Choroid plexus epithelial cell (primary cell): Measurements from ENCODE around the gene TAS1R3.
"Not testable (repeated sequence)": the region's sequence is repeated elsewhere in the genome, so short reads cannot be mapped to it uniquely, and the experiment has no call there.

Source experiments
- DNase-seq: peaks from one replicate; pipeline ENCODE4 v3.0.0-alpha.2; 2010; ENCODE audit warnings: low read depth
- H3K4me3 ChIP-seq: 2 replicates; pipeline ENCODE4 v1.5.1; 2011; ENCODE audit warnings: low read depth, mild to moderate bottlenecking, control low read depth, low read length, moderate library complexity
- TF ChIP-seq, protein P1 (sequence below): conservative IDR thresholded peaks from 2 replicates; pipeline ENCODE4 v1.5.1; 2011; ENCODE audit warnings: low read depth, mild to moderate bottlenecking, control low read depth, inconsistent platforms, low read length, moderate library complexity

The TAS1R3 gene

DNA sequence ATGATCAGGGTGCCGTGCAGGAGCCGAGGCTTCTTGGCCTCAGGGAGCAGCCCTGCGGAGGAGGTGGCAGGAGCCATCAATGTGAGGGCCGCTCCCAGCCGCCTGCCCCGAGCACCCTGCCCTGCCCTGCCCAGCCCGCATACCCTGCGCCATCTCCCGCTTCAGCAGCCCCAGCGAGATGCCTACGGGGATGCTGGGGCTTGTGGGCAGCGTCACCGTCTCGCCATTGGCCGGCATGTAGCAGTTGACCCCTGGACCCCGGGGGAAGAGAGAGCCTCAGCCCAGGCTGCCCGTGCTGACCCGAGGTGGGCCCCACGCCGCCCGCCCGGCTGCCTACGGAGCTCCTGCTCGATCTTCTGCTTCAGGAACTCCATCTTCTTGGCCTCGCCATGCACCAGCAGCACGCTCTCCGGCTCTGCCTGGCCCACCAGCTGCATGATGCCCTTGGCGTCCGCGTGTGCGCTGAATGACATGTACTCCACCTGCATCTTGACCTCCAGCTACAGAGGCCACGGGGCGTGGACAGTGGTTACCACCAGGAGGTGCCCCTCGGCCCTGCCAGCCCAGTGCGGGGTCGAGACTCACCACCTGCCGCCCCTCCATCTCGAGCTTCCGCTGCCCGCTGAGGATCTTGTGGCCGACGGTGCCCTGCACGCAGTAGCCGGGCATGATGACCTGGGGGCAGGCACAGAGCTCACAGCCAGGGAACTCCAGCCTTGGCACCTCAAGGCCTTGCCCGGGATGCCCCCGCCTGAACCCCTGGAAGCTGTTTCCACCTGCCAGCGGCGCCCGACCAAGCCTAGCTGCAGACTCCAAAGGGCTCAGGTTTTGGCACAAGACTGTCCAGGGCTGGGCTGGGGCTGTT, 18.4 kb upstream of the TAS1R3 start:
- DNase-seq: no peak
- no peak overlapping the region for H3K4me3 ChIP-seq
- TF ChIP-seq, protein P1, sequence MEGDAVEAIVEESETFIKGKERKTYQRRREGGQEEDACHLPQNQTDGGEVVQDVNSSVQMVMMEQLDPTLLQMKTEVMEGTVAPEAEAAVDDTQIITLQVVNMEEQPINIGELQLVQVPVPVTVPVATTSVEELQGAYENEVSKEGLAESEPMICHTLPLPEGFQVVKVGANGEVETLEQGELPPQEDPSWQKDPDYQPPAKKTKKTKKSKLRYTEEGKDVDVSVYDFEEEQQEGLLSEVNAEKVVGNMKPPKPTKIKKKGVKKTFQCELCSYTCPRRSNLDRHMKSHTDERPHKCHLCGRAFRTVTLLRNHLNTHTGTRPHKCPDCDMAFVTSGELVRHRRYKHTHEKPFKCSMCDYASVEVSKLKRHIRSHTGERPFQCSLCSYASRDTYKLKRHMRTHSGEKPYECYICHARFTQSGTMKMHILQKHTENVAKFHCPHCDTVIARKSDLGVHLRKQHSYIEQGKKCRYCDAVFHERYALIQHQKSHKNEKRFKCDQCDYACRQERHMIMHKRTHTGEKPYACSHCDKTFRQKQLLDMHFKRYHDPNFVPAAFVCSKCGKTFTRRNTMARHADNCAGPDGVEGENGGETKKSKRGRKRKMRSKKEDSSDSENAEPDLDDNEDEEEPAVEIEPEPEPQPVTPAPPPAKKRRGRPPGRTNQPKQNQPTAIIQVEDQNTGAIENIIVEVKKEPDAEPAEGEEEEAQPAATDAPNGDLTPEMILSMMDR: no peak

DNA sequence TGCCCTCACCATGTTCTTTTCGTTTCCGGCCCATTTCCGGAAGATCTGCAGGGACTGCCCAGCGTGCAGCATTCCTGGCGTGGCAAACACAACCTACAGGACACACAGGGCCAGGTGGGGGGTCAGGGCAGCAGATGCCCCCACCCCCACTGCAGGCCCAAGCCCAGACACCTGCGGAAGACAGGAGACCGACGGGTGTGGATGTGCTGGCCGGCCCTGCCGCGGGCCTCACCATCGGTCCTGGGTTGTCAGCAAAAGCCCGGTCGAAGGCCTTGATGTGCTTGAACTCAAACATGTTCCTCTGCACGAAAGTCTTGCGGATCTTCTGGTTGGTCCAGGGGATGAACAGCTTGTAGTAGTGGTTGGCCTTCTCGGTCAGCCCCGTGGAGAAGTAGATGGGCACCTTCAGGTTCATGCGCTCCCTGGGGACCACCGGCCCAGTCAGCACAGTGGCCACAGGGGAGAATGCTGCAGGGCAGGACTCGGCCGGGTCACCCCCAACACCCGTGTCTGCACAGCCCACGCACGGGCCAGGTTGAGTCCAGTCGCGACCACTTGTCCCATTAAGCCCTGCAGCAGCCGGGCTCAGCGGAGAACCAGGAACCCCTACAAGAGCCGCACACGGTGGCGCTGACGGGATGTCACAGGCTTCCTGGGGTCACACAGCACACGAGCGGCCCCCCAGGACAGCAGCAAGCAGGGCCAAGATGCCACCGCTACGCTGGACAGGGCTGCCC, 17.4 kb upstream of the TAS1R3 start:
- no peak overlapping the region for H3K4me3 ChIP-seq
- TF ChIP-seq, protein P1: no peak
- DNase-seq: no peak

DNA sequence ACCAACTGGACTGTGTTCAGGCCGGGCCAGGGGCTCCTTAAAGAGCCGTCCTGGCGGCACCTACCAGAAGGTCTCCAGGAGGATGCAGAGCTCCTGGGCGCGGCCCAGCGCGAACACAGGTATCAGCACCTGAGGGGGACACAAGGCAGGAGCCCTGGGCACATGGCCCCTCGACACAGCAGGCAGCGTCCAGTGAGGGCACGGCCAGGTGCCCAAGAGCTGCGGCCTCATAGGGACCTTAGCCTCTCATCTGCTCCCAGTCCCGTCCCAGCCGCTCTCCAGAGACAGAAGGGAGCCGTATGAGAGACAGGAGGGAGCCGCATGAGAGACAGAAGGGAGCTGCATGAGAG, 16.9 kb upstream of the TAS1R3 start:
- no peak overlapping the region for H3K4me3 ChIP-seq
- TF ChIP-seq, protein P1: no peak
- no peak for DNase-seq

DNA sequence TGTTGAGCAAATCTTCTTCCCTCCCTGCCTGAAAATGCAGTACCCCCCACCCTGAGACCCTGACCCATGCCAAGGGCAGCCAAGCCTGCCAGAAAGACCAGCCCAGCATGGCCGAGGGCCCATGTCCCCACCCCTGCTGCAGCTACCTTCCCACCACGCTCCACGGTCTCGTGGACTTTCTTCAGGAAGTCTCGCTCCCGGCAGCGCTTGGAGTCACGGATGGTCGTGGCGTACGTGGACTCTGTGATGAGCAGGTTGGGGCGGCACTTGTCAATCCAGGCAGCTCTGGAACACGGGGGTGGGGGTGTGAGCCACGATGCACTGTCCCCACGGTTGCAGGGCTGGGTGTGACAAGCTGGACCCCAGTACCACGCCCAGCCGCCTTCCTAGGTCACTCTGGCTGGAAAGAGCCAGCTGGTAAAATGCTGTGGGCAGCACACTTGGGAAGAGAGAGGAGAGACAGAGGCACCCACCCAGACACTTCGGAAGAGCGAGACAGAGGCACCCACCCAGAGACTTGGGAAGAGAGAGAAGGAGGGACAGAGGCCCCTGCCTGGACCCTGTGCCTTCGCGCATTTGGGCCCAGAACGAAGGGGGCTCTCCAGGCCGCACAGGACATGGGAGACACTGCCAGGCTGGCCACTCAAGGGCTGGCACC, 16.3 kb upstream of the TAS1R3 start:
- DNase-seq: no peak
- no peak overlapping the region for H3K4me3 ChIP-seq
- TF ChIP-seq, protein P1: no peak

DNA sequence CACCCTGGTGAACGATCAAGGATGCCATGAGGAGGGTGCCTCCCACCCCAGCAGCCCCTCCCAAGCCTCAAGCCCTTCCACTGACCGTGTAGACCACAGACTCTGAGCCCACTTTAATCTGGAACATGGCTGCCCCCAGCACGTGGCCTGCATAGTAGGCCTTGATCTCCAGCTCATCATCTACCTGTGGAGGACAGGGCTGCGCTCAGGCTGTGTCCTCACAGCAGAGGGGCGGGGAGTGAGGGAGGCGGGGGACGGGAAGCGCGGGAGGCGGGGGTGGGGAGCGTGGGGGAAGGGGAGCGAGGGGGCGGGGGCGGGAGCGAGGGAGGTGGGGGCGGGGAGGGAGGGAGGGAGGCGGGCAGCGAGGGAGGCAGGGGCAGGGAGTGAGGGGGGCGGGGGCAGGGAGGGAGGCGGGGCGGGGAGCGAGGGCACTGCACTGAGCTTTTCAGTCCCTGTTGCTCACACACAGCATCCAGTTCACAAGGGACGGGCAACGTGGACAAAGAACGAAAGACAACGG, 15.6 kb upstream of the TAS1R3 start:
- H3K4me3 ChIP-seq: no peak overlapping the region
- DNase-seq: no peak
- TF ChIP-seq, protein P1: no peak

DNA sequence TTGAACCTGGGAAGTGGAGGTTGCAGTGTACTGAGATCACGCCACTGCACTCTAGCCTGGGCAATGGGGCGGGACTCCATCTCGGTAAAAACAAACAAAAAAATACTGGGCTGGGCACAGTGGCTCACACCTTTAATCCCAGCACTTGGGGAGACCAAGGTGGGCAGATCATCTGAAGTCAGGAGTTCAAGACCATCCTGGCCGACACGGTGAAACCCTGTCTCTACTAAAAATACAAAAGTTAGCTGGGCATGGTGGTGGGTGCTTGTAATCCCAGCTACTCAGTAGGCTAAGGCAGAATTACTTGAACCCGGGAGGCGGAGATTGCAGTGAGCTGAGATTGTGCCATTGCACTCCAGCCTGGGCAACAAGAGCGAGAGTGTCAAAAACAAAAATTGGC, 14.9 kb upstream of the TAS1R3 start:
- DNase-seq, H3K4me3 ChIP-seq: not testable (repeated sequence)

DNA sequence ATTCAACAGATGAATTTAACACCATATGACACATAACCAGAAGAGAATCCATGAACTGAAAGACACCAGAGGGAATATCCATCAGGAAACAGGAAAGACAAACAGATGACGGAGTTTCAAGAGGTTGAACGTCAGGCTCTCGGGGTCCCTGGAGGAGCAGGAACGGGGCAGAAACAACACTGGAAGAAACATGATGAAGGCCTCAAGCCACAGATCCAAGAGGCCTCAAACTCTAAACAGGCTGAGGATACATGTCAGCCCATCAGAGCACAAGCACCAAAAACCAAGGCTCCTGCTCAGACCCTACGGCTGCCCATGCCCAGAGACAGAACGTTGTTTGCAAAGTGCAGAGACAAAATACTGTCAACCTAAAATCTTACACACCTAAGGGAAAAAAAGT, 13.7 kb upstream of the TAS1R3 start:
- TF ChIP-seq, protein P1: no peak
- no peak overlapping the region for H3K4me3 ChIP-seq

More for the DNA sequence above, 13.7 kb upstream of the TAS1R3 start:
- no peak for DNase-seq
